Psoas muscle (tissue), 8 donors: Measurements from ENCODE around the gene LONP2. TPM values are rescaled to one million over a fixed set of nuclear protein-coding genes. Genes with fewer than 3 reads are reported as not detected.
"Not testable (repeated sequence)": the region's sequence is repeated elsewhere in the genome, so short reads cannot be mapped to it uniquely, and the experiment has no call there.

Experiments used
- ATAC-seq, 4 donors: fragments of 200-7000 bp; cut with Tn5 transposase; one replicate each; pipeline ENCODE4 v1.9.1; 2020; ENCODE audit warnings: moderate library complexity in 3 of 4, mild to moderate bottlenecking in 2 of 4
- DNase-seq, 2 donors: peaks; one replicate each; pipeline ENCODE4 v3.0.0-alpha.2; 2020
- H3K27ac ChIP-seq: fragments of 200-600 bp; one replicate; pipeline ENCODE4 v1.8.0; 2022
- H3K27me3 ChIP-seq, 3 donors: fragments of 200-600 bp in 1 of 3; one replicate each; pipeline versions ENCODE4 v1.6.1 to v1.8.0; 2013 to 2022; ENCODE audit warnings: low read length in 2 of 3, mild to moderate bottlenecking in 2 of 3, moderate library complexity in 1 of 3; ENCODE audit not compliant: insufficient read depth in 3 of 3
- H3K36me3 ChIP-seq, 2 donors: fragments of 200-600 bp in 1 of 2; one replicate each; pipeline versions ENCODE4 v1.6.1 to v1.8.0; 2013 to 2022; ENCODE audit warnings: low read depth in 1 of 2, mild to moderate bottlenecking in 1 of 2, moderate library complexity in 1 of 2; ENCODE audit not compliant: insufficient read depth in 1 of 2
- H3K4me1 ChIP-seq: fragments of 200-600 bp; one replicate; pipeline ENCODE4 v1.8.0; 2022
- H3K4me3 ChIP-seq: fragments of 200-600 bp; one replicate; pipeline ENCODE4 v1.8.0; 2022; ENCODE audit warnings: mild to moderate bottlenecking
- H3K9me3 ChIP-seq: fragments of 200-600 bp; one replicate; pipeline ENCODE4 v1.8.0; 2022
- CTCF ChIP-seq: fragments of 200-600 bp; IDR thresholded peaks from one replicate; pipeline ENCODE4 v1.8.0; 2022; ENCODE audit warnings: antibody characterized with exemption
- WGBS, 3 donors: extraction: QIAGEN DNeasy Blood & Tissue Kit; methylation state at CpG; one replicate each; pipeline versions ENCODE4 v1.1.6 to v1.1.7; 2013; 5-methylcytosine and 5-hydroxymethylcytosine counted together
- intact Hi-C, 2 donors: fragments of 100-400 bp; cut with DNase I; formaldehyde crosslinking; loops; one replicate each; pipeline versions ENCODE4 v1.11.0 to v1.14.2; 2022
- polyA plus RNA-seq, 3 donors: library from polyadenylated mRNA; stranded (reverse); fragments of 200-250 nt; gene quantifications; one replicate each; pipeline ENCODE4 v1.2.3, GENCODE V29; 2013
- total RNA-seq, 4 donors: library from RNA; stranded (reverse); fragmentation: NEBNext Ultra II Directional in 2 of 4; extraction: Animal tissue kit (Norgen Biotek cat#: 25700) in 2 of 4; gene quantifications; one replicate each; pipeline versions ENCODE4 v1.2.1 to v1.2.4, GENCODE V29; 2021 to 2023
- donor health status: healthy with polysubstance abuse.
- donor health status: DM: no; HTN: no; CAD: no; lungs with moderate emphysema.
- donor health status: Bipolar disorder and iron deficiency.
- donor health status: healthy.
- donor health status: DM: yes; HTN: yes; CAD: no.
- donor health status: DM: no; HTN: no; CAD: no.
- donor health status: DM: no; HTN: no; CAD: no.
- donor health status: DM: yes; HTN: yes; CAD: no.

The LONP2 gene
- total and polyA plus RNA-seq, 7 donors: 15.2 to 68.0 (median 46.5) TPM

GRCh38 chr16:48367441-48368049 lies 123.4 kb downstream of the LONP2 start:
- 32 to 59% (median 34%) methylated on average over 2 of the region's 2 CpGs for WGBS, 3 donors
- no peak for TF ChIP-seq CTCF
- Histone ChIP-seq H3K36me3 (no peaks in the 10 kb centered on the region), H3K4me3 (no peak overlapping the region), H3K4me1 (peaks cover 72% of the 10 kb centered on the region), H3K27ac (peak overlapping the region; percentile 88), H3K9me3 (no peaks in the 10 kb centered on the region), H3K27me3 (no peaks in the 10 kb centered on the region)
- DNase-seq: no peak
- ATAC-seq: no peak
- intact Hi-C loops: loop anchor here in 1 of 2 donors (2.0 to 5.0 kb wide), 2 partner anchors 15 to 245 kb away; partner anchors contain the start of gene N4BP1

- TF ChIP-seq CTCF: no peak
- Histone ChIP-seq H3K4me1 (peaks cover 79% of the 10 kb centered on the region), H3K36me3 (no peaks in the 10 kb centered on the region), H3K27me3 (no peaks in the 10 kb centered on the region), H3K9me3 (no peaks in the 10 kb centered on the region), H3K27ac (no peak overlapping the region), H3K4me3 (no peak overlapping the region)
- ATAC-seq (no peak), DNase-seq (no peak)
- WGBS, 3 donors: 85 to 98% (median 89%) methylated on average over 1 of the region's 1 CpG
- intact Hi-C loops: loop anchor here in 1 of 2 donors (2.0 to 5.0 kb wide), 2 partner anchors 13 to 243 kb away; partner anchors contain the start of gene N4BP1
These were observed 125.7 kb downstream of the LONP2 start for GRCh38 chr16:48369765-48370164.

GRCh38 chr16:48370229-48370628 lies 126.1 kb downstream of the LONP2 start:
- Histone ChIP-seq H3K27me3 (no peaks in the 10 kb centered on the region), H3K27ac (no peak overlapping the region), H3K9me3 (no peaks in the 10 kb centered on the region), H3K4me3 (no peak overlapping the region), H3K4me1 (peaks cover 79% of the 10 kb centered on the region), H3K36me3 (no peaks in the 10 kb centered on the region)
- 93 to 96% (median 95%) methylated on average over 8 of the region's 8 CpGs for WGBS, 3 donors
- no peak for DNase-seq
- intact Hi-C loops: no loop called here
- TF ChIP-seq CTCF: no peak
- no peak for ATAC-seq

- 73 to 77% (median 77%) methylated on average over 18 of the region's 18 CpGs for WGBS, 3 donors
- H3K4me3 ChIP-seq, H3K27ac ChIP-seq, ATAC-seq, intact Hi-C loops, H3K36me3 ChIP-seq, H3K9me3 ChIP-seq, H3K27me3 ChIP-seq, DNase-seq: not testable (repeated sequence)
- H3K4me1 ChIP-seq: peaks cover 81% of the 10 kb centered on the region
These were observed 126.7 kb downstream of the LONP2 start for GRCh38 chr16:48370668-48371392.

GRCh38 chr16:48371393-48371780 lies 127.3 kb downstream of the LONP2 start:
- Histone ChIP-seq H3K36me3 (no peaks in the 10 kb centered on the region), H3K9me3 (no peaks in the 10 kb centered on the region), H3K4me1 (peaks cover 84% of the 10 kb centered on the region), H3K27me3 (no peaks in the 10 kb centered on the region), H3K4me3 (no peak overlapping the region), H3K27ac (no peak overlapping the region)
- no peak for TF ChIP-seq CTCF
- no peak for DNase-seq
- intact Hi-C loops: no loop called here
- ATAC-seq: no peak
